Stimulated activated naive CD4-positive, alpha-beta T cell treated with Interleukin-2 at 50 U/mL for 16 hours (primary cell): Measurements from ENCODE around the gene C1QTNF3.

Experiments
- DNase-seq: peaks from one replicate; lab custom pipeline; 2025; lab: John Stamatoyannopoulos, UW

The C1QTNF3 gene

DNA sequence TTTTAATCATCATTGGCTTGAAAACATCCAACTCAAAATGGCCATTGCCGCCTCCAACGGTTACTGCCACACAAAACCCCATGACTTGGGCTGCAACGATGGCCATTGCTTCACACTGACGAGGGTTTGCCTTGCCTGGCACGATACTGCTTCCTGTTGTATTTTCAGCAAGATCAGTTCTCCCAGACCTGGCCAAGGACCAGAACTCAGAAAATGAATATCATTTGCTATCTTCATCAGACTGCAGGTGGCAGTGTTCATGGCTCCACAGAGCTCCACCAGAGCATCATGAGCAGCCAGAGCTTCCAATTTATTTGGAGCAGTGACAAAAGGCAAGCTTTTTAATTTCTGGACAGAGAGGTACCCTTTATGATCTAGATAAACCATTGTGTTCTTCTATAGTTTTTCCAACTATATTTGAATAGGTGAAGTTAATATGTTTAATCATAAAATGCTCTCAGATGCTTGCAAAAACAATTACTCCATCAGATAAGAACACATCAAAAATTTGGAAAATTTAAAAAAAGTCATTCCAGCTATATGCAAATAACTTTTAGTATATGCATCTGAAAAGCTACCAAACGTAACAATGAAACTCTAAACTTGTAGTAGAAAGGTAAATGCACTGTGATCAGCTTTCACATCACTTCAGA, 45.6 kb downstream of the C1QTNF3 start:
- DNase-seq: no peak

DNA sequence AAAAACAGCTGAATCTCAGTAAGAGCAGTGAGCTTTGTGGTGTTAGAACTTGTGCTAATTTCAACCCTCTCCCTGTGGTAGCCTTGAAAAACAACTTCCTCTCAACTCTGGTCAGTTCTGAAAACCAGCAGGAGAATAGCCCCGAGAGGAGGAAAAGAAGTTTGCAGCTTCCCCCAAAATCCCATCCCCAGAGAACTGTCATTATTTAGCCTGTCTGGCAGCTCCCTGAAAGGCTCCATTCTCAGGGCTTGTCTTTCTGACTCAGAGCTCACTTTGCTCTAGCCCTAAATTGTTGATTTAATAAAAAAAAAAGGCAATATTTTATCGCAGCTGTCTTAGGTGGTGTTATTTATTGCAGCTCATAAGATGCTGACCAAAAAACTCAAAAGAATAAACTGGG, 47.1 kb downstream of the C1QTNF3 start:
- no peak for DNase-seq

GRCh38 chr5:33994845-33995244, 48.2 kb downstream of the C1QTNF3 start:
- DNase-seq: no peak

- no peak for DNase-seq
These were observed 50.1 kb downstream of the C1QTNF3 start for GRCh38 chr5:33992864-33993263.

DNA sequence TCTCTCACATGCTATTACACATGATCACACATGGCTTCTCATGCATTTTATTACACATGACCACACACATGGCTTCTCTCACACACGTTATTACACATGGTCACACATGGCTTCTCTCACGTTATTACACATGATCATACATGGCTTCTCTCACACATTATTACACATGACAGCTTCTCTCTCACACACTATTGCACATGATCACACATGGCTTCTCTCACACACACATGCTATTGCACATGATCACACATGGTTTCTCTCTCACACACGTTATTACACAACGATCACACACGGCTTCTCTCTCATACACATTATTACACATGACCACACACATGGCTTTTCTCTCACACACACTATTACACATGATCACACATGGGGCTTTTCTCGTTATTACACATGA, 57.6 kb downstream of the C1QTNF3 start:
- no peak for DNase-seq

GRCh38 chr5:33984671-33985124, 58.3 kb downstream of the C1QTNF3 start, which contains the start of gene SLC45A2:
Gene SLC45A2, minus strand, starts transcription at chr5:33984693. Its CDS starts 110 bp downstream, at chr5:33984583.
- no peak for DNase-seq

GRCh38 chr5:33984178-33984577, 58.8 kb downstream of the C1QTNF3 start:
- no peak for DNase-seq

DNA sequence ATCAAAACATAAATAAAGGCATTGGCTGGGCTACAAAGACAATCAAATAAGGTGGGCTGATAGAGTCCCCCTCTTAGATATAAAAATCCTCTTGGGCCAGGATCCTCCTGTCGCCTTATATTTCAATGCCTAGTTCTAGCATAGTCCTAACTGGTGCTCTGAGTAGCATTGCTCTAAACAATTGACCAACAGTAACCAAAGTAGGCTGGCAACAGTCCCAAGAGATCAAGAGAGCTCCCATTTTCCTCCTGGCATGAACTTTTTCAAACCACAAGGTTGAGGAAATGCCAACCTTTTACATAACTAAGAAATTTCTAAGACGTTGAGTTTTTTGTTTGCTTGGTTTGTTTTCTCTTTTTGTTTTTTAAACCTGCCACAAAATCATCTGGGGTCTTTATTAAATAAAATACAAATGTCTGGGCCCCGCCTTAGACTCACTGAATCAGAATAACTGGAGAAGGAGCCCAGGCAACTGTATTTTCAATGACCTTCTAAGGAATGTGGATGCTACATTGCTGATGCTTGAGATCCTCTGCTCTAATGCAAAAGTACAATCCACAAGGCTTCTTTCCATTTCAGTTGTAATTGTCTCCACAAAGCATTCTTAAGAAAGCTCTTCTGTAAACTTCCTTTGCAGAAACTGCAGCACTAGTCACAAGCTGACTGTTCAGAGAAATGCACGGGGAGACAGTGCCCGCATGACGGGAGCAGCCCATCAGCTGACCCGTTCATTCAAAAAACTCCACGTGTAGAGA, 61.4 kb downstream of the C1QTNF3 start:
- DNase-seq: no peak

GRCh38 chr5:33980030-33980429, 63.0 kb downstream of the C1QTNF3 start:
- no peak for DNase-seq

DNA sequence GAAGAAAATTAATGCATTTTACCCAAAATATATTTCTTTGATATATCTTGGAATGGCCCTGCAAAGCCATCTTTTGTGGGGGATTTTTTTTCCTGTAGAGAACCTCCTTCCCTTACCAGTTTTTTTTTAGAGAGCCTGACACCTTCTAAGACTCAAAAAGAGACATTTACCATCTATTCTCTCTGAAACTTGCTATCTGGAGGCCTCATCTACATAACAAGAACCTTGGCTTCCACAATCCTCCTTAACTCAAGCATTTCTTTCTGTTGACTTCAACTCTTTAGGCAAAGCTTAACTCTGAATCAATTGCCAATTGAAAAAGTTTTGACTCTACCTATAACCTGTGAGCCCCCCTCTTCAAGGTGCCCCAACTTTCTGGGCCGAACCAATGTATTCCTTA, 64.7 kb downstream of the C1QTNF3 start:
- no peak for DNase-seq

GRCh38 chr5:33976307-33976706, 66.7 kb downstream of the C1QTNF3 start:
- no peak for DNase-seq

DNA sequence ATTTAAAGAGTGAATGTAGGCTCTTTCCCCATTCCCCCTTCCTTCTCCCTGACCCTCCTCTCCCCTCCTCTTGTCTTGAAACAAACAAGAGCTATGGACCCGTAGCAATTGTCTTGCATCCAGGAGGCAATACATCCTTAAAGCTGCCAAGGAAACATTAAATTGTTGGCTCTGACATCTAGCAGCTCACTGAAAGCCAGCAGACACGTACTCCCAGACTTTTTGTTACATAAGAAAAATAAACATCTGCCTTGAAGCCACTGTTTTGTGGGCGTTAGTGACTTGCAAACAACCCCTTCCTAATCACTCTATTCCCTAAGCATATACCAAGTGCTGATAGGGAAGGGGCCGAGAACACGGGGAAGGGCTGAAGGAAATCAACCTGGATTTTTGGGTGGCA, 67.2 kb downstream of the C1QTNF3 start:
- DNase-seq: no peak

- DNase-seq: no peak
These were observed 69.7 kb downstream of the C1QTNF3 start for GRCh38 chr5:33973271-33973670.

GRCh38 chr5:33969572-33970452, 73.2 kb downstream of the C1QTNF3 start:
- no peak for DNase-seq

- no peak for DNase-seq
These were observed 74.6 kb downstream of the C1QTNF3 start for GRCh38 chr5:33968211-33969005.
